HG02571 (cell line): ENCODE results near the gene IL1RL1.

Experiments
- ATAC-seq: cut with Tn5 transposase; IDR thresholded peaks from one replicate; pipeline ENCODE4 v1.9.1; 2021; ENCODE audit warnings: mild to moderate bottlenecking, moderate library complexity; ENCODE audit not compliant: unreplicated experiment

Gene IL1RL1

GRCh38 chr2:102334486-102334885 lies 23.1 kb downstream of the IL1RL1 start:
- no peak for ATAC-seq

GRCh38 chr2:102335871-102336366 lies 24.6 kb downstream of the IL1RL1 start:
- ATAC-seq = no peak

GRCh38 chr2:102336502-102336945 lies 25.2 kb downstream of the IL1RL1 start:
- ATAC-seq = no peak

GRCh38 chr2:102337012-102337411 lies 25.6 kb downstream of the IL1RL1 start:
- ATAC-seq = no peak

GRCh38 chr2:102337481-102338386 lies 26.4 kb downstream of the IL1RL1 start:
- no peak for ATAC-seq

GRCh38 chr2:102340778-102341177 lies 29.4 kb downstream of the IL1RL1 start:
- no peak for ATAC-seq

GRCh38 chr2:102342888-102343287 lies 31.5 kb downstream of the IL1RL1 start:
- ATAC-seq = no peak

- ATAC-seq = no peak
Observed at GRCh38 chr2:102344397-102344796, 33.0 kb downstream of the IL1RL1 start.

- no peak for ATAC-seq
Observed at GRCh38 chr2:102345329-102345920, 34.1 kb downstream of the IL1RL1 start.

- no peak for ATAC-seq
Observed at GRCh38 chr2:102346381-102347130, 35.2 kb downstream of the IL1RL1 start.

- no peak for ATAC-seq
Observed at GRCh38 chr2:102350137-102350793, 38.9 kb downstream of the IL1RL1 start.

- ATAC-seq = peak; percentile 94
Observed at GRCh38 chr2:102355526-102356380, 44.4 kb downstream of the IL1RL1 start, which contains the start of gene IL18R1. Gene IL18R1, plus strand, starts transcription at chr2:102355796. Its CDS starts 6,865 bp downstream, at chr2:102362661.

- ATAC-seq = no peak
Observed at GRCh38 chr2:102356381-102356712, 45.0 kb downstream of the IL1RL1 start.

GRCh38 chr2:102356741-102357140 lies 45.4 kb downstream of the IL1RL1 start:
- no peak for ATAC-seq

- ATAC-seq = no peak
Observed at GRCh38 chr2:102357937-102358336, 46.6 kb downstream of the IL1RL1 start.

GRCh38 chr2:102358496-102358895 lies 47.1 kb downstream of the IL1RL1 start:
- no peak for ATAC-seq

- no peak for ATAC-seq
Observed at GRCh38 chr2:102359527-102359926, 48.2 kb downstream of the IL1RL1 start.

- no peak for ATAC-seq
Observed at GRCh38 chr2:102361632-102362241, 50.4 kb downstream of the IL1RL1 start.

GRCh38 chr2:102365763-102366162 lies 54.4 kb downstream of the IL1RL1 start:
- ATAC-seq = no peak
